Psoas muscle (tissue), 8 donors: ENCODE measurements around the gene ZFYVE19. TPM values are rescaled to one million over a fixed set of nuclear protein-coding genes. Genes with fewer than 3 reads are reported as not detected.

Experiments used
- ATAC-seq, 4 donors: fragments of 200-7000 bp; cut with Tn5 transposase; one replicate each; pipeline ENCODE4 v1.9.1; 2020; ENCODE audit warnings: moderate library complexity in 3 of 4, mild to moderate bottlenecking in 2 of 4
- DNase-seq, 2 donors: peaks; one replicate each; pipeline ENCODE4 v3.0.0-alpha.2; 2020
- H3K27ac ChIP-seq: fragments of 200-600 bp; one replicate; pipeline ENCODE4 v1.8.0; 2022
- H3K27me3 ChIP-seq, 3 donors: fragments of 200-600 bp in 1 of 3; one replicate each; pipeline versions ENCODE4 v1.6.1 to v1.8.0; 2013 to 2022; ENCODE audit warnings: low read length in 2 of 3, mild to moderate bottlenecking in 2 of 3, moderate library complexity in 1 of 3; ENCODE audit not compliant: insufficient read depth in 3 of 3
- H3K36me3 ChIP-seq, 2 donors: fragments of 200-600 bp in 1 of 2; one replicate each; pipeline versions ENCODE4 v1.6.1 to v1.8.0; 2013 to 2022; ENCODE audit warnings: low read depth in 1 of 2, mild to moderate bottlenecking in 1 of 2, moderate library complexity in 1 of 2; ENCODE audit not compliant: insufficient read depth in 1 of 2
- H3K4me1 ChIP-seq: fragments of 200-600 bp; one replicate; pipeline ENCODE4 v1.8.0; 2022
- H3K4me3 ChIP-seq: fragments of 200-600 bp; one replicate; pipeline ENCODE4 v1.8.0; 2022; ENCODE audit warnings: mild to moderate bottlenecking
- H3K9me3 ChIP-seq: fragments of 200-600 bp; one replicate; pipeline ENCODE4 v1.8.0; 2022
- WGBS, 3 donors: extraction: QIAGEN DNeasy Blood & Tissue Kit; methylation state at CpG; one replicate each; pipeline versions ENCODE4 v1.1.6 to v1.1.7; 2013; 5-methylcytosine and 5-hydroxymethylcytosine counted together
- intact Hi-C, 2 donors: fragments of 100-400 bp; cut with DNase I; formaldehyde crosslinking; loops; one replicate each; pipeline versions ENCODE4 v1.11.0 to v1.14.2; 2022
- polyA plus RNA-seq, 3 donors: library from polyadenylated mRNA; stranded (reverse); fragments of 200-250 nt; gene quantifications; one replicate each; pipeline ENCODE4 v1.2.3, GENCODE V29; 2013
- total RNA-seq, 4 donors: library from RNA; stranded (reverse); fragmentation: NEBNext Ultra II Directional in 2 of 4; extraction: Animal tissue kit (Norgen Biotek cat#: 25700) in 2 of 4; gene quantifications; one replicate each; pipeline versions ENCODE4 v1.2.1 to v1.2.4, GENCODE V29; 2021 to 2023
- TF ChIP-seq, protein P1 (sequence below): fragments of 200-600 bp; IDR thresholded peaks from one replicate; pipeline ENCODE4 v1.8.0; 2022; ENCODE audit warnings: antibody characterized with exemption
- donor health status: healthy with polysubstance abuse.
- donor health status: DM: no; HTN: no; CAD: no; lungs with moderate emphysema.
- donor health status: Bipolar disorder and iron deficiency.
- donor health status: healthy.
- donor health status: DM: yes; HTN: yes; CAD: no.
- donor health status: DM: no; HTN: no; CAD: no.
- donor health status: DM: no; HTN: no; CAD: no.
- donor health status: DM: yes; HTN: yes; CAD: no.

Gene ZFYVE19
- total and polyA plus RNA-seq, 7 donors = 9.1 to 31.5 (median 12.4) TPM

DNA sequence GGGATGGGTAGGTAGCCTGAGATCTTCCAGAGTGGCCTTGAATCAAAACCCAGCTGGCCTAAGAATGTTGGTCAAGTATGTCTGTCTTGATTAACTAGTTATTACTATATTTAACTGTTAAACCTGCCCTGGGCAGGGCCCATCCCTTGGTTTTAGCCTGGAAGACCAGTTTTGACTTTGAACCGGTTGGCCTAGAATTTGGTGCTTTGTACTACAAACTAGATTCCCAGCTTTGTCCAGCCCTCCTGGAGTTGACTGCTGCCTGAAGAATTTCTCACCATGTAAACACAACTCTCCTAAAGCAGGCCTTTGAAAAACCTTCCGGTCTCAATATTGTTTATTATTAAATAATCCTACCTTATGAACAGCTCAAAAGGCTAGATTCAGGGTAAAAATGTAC lies 21.1 kb upstream of the ZFYVE19 start:
- intact Hi-C loops = loop anchor here (10.0 kb wide), 2 partner anchors 59 to 201 kb away; partner anchors contain the start of gene SPINT1 (in 2 of the 2)
- 85 to 92% (median 89%) methylated on average over 2 of the region's 2 CpGs for WGBS, 3 donors
- Histone ChIP-seq H3K4me3 (no peak overlapping the region), H3K27me3 (no peaks in the 10 kb centered on the region), H3K36me3 (no peaks in the 10 kb centered on the region), H3K9me3 (no peaks in the 10 kb centered on the region), H3K4me1 (peaks cover 20% of the 10 kb centered on the region), H3K27ac (no peak overlapping the region)
- ATAC-seq (no peak), DNase-seq (no peak)
- TF ChIP-seq, protein P1, sequence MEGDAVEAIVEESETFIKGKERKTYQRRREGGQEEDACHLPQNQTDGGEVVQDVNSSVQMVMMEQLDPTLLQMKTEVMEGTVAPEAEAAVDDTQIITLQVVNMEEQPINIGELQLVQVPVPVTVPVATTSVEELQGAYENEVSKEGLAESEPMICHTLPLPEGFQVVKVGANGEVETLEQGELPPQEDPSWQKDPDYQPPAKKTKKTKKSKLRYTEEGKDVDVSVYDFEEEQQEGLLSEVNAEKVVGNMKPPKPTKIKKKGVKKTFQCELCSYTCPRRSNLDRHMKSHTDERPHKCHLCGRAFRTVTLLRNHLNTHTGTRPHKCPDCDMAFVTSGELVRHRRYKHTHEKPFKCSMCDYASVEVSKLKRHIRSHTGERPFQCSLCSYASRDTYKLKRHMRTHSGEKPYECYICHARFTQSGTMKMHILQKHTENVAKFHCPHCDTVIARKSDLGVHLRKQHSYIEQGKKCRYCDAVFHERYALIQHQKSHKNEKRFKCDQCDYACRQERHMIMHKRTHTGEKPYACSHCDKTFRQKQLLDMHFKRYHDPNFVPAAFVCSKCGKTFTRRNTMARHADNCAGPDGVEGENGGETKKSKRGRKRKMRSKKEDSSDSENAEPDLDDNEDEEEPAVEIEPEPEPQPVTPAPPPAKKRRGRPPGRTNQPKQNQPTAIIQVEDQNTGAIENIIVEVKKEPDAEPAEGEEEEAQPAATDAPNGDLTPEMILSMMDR = no peak

DNA sequence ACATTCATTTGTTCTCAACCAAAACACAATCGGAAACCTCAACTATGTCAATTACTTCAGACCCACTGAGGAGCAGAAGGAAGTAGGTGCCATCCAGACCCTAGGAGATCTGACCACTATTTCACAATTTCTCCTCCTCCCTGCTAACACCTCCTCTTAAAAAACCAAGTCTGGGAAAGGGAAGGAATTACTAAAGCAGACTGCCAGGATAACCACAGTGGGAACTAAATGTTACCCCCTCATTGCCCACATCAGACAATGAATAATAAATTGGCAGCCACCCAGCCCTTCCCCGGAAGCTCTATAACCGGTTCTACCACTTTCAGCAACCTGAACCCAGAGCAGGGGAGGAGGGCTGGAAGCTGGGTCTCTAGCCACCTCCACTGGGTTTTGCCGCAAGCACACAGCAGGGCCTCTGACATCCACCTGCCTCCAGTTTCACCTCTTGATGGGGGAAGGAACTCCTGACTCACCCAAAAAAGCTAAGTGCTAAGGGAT lies 19.5 kb upstream of the ZFYVE19 start:
- ATAC-seq (peak in 2 of 4 donors; percentile 26 to 31), DNase-seq (peak in 1 of 2 donors; percentile 47)
- Histone ChIP-seq H3K36me3 (peaks cover 0 to 5% of the 10 kb centered on the region in 2 donors), H3K4me1 (peaks cover 20% of the 10 kb centered on the region), H3K4me3 (no peak overlapping the region), H3K27ac (no peak overlapping the region), H3K9me3 (no peaks in the 10 kb centered on the region), H3K27me3 (no peaks in the 10 kb centered on the region)
- WGBS, 3 donors = 24 to 36% (median 25%) methylated on average over 4 of the region's 4 CpGs
- TF ChIP-seq, protein P1 = no peak
- intact Hi-C loops = loop anchor here (10.0 kb wide), 2 partner anchors 57 to 203 kb away; partner anchors contain the start of gene SPINT1 (in 2 of the 2)

DNA sequence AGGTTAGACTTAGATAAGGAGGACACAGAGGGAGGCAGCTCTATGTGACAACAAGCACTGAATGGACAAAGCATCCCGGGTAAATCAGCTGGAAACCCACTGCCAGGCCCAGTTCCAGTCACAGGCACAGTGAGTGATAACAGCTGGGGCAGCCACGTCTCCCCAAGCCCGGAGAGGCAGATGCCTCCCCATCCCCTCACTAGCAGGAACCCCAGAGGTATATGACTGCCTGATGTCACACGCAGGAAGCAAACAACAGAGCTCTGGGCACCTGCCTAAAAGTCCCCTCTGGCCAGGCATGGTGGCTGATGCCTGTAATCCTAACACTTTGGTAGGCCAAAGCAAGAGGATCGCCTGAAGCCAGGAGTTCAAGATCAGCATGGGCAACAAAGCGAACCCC lies 18.9 kb upstream of the ZFYVE19 start:
- WGBS, 3 donors = 63 to 74% (median 67%) methylated on average over 6 of the region's 6 CpGs
- no peak for ATAC-seq

DNA sequence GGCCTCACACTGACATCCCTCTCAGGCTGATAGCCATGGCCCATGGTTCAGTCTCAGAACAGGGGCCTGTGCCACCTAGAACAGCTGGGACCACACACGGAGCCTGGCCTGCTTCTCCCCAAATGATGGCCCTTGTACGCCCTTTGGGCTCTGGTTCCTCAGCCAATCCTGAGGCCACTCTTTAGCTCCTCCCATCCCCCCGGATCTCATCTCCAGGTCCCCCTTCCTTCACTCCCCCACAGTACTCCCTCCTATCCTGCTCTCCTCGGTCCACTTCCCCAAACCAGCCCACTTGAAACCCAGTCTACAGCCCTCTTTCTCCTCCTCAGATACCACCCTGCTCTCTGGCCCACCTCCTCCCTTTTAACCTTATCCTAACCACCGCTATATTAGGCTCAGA lies 17.8 kb upstream of the ZFYVE19 start:
- intact Hi-C loops = loop anchor here (10.0 kb wide), 2 partner anchors 56 to 204 kb away; partner anchors contain the start of gene SPINT1 (in 2 of the 2)
- Histone ChIP-seq H3K27ac (no peak overlapping the region), H3K27me3 (no peaks in the 10 kb centered on the region), H3K9me3 (no peaks in the 10 kb centered on the region), H3K36me3 (peaks cover 0 to 8% of the 10 kb centered on the region in 2 donors), H3K4me1 (peaks cover 27% of the 10 kb centered on the region), H3K4me3 (no peak overlapping the region)
- ATAC-seq (peak in 1 of 4 donors; percentile 26), DNase-seq (peak in 1 of 2 donors; percentile 30)
- 58 to 67% (median 61%) methylated on average over 5 of the region's 5 CpGs for WGBS, 3 donors
- TF ChIP-seq, protein P1 = no peak

More for the DNA sequence above, 18.9 kb upstream of the ZFYVE19 start:
- no peaks in the 10 kb centered on the region for H3K9me3 ChIP-seq
- peaks cover 0 to 8% of the 10 kb centered on the region in 2 donors for H3K36me3 ChIP-seq
- intact Hi-C loops = loop anchor here (10.0 kb wide), 2 partner anchors 57 to 203 kb away; partner anchors contain the start of gene SPINT1 (in 2 of the 2)
- H3K4me3 ChIP-seq = no peak overlapping the region
- peaks cover 20% of the 10 kb centered on the region for H3K4me1 ChIP-seq
- DNase-seq = peak in 1 of 2 donors; percentile 9
- H3K27ac ChIP-seq = no peak overlapping the region
- TF ChIP-seq, protein P1 = no peak
- no peaks in the 10 kb centered on the region for H3K27me3 ChIP-seq
